ENCODE results near the gene CEP83.

The CEP83 gene

DNA sequence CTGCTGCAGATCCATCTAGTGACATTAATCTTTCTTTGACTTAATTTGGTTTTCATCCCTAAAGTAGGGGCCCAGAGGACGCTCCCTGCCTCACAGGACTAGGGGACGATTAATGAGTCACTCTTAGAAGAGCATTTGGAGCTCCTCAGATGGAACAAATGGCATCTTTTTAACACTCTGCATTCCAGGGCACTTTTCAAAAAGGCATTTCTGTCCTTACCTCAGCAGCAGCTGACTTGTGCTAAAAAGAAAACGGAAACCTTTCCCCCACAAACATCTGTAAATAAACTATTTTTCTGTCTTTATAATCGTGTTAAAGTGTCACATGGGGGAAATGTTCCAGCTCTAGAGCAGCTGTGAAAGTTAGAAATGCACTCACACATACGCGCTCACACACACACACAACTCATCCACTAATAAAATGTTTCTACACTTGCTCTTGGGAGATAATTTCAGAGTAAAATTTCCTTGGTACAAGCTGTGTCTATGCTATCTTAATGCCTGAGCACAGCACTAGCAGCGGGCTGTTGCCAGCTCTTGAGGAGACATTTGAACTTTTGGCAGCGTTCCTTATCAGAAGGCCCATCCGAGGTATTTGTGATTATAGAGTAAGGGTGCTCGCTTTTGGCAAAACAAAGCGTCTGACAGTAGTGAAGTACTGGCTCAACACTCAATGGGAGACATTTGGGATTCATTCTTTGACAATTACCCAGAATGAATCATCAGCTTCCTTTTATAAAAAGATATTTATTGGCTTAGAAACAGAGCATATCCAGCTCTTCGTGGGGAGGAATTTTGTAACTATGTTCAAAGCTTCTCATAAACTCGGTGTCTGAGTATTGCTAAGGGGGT, 170.0 kb downstream of the CEP83 start:
- Histone ChIP-seq H3K27ac (replicated peaks) (no peak overlapping the region), H3K27me3 (ENCODE audit: insufficient read depth, poor library complexity, severe bottlenecking) (no peaks in the 10 kb centered on the region), H3K4me3 (replicated peaks; ENCODE audit: insufficient read depth, low read length) (no peak overlapping the region)
- TF ChIP-seq SPI1 (IDR thresholded peaks at IDR 0.05; ENCODE audit: borderline replicate concordance, low read depth) (no peak), GABPA (IDR thresholded peaks at IDR 0.05; ENCODE audit: low read depth) (no peak), POLR2AphosphoS5 (IDR thresholded peaks at IDR 0.05; ENCODE audit: low read depth) (no peak)
- TF ChIP-seq, protein P1, sequence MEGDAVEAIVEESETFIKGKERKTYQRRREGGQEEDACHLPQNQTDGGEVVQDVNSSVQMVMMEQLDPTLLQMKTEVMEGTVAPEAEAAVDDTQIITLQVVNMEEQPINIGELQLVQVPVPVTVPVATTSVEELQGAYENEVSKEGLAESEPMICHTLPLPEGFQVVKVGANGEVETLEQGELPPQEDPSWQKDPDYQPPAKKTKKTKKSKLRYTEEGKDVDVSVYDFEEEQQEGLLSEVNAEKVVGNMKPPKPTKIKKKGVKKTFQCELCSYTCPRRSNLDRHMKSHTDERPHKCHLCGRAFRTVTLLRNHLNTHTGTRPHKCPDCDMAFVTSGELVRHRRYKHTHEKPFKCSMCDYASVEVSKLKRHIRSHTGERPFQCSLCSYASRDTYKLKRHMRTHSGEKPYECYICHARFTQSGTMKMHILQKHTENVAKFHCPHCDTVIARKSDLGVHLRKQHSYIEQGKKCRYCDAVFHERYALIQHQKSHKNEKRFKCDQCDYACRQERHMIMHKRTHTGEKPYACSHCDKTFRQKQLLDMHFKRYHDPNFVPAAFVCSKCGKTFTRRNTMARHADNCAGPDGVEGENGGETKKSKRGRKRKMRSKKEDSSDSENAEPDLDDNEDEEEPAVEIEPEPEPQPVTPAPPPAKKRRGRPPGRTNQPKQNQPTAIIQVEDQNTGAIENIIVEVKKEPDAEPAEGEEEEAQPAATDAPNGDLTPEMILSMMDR (IDR thresholded peaks at IDR 0.05; ENCODE audit: insufficient read depth, low read length), result no peak
- TF ChIP-seq, protein P2, sequence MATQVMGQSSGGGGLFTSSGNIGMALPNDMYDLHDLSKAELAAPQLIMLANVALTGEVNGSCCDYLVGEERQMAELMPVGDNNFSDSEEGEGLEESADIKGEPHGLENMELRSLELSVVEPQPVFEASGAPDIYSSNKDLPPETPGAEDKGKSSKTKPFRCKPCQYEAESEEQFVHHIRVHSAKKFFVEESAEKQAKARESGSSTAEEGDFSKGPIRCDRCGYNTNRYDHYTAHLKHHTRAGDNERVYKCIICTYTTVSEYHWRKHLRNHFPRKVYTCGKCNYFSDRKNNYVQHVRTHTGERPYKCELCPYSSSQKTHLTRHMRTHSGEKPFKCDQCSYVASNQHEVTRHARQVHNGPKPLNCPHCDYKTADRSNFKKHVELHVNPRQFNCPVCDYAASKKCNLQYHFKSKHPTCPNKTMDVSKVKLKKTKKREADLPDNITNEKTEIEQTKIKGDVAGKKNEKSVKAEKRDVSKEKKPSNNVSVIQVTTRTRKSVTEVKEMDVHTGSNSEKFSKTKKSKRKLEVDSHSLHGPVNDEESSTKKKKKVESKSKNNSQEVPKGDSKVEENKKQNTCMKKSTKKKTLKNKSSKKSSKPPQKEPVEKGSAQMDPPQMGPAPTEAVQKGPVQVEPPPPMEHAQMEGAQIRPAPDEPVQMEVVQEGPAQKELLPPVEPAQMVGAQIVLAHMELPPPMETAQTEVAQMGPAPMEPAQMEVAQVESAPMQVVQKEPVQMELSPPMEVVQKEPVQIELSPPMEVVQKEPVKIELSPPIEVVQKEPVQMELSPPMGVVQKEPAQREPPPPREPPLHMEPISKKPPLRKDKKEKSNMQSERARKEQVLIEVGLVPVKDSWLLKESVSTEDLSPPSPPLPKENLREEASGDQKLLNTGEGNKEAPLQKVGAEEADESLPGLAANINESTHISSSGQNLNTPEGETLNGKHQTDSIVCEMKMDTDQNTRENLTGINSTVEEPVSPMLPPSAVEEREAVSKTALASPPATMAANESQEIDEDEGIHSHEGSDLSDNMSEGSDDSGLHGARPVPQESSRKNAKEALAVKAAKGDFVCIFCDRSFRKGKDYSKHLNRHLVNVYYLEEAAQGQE (IDR thresholded peaks at IDR 0.05; ENCODE audit: insufficient replicate concordance, low read depth), result no peak
- DNase-seq (ENCODE audit: low read depth in 1 of 2, low spot score in 1 of 2), result no peak

DNA sequence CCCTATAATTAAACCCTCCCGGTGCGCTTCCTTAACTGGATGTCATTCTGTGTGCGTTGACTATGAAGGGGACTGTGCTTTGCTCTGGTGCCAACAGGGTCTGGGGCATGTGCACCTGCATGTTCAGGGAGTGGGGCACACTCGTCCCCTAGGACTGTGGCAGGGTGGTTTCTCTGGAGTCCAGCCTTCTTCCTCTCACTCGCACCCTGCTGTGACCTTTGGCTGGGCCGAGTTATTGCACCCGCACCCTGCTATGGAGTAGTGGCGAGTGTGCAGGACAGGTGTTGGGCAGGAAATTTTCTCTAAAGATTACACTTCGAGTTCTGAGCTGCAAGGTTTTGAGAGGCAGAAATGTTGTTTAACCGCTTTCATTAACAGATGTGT, 172.4 kb downstream of the CEP83 start:
- Histone ChIP-seq H3K27ac (replicated peaks) (no peak overlapping the region), H3K27me3 (ENCODE audit: insufficient read depth, poor library complexity, severe bottlenecking) (no peaks in the 10 kb centered on the region), H3K4me3 (replicated peaks; ENCODE audit: insufficient read depth, low read length) (no peak overlapping the region)
- DNase-seq (ENCODE audit: low read depth in 1 of 2, low spot score in 1 of 2), result no peak
- TF ChIP-seq POLR2AphosphoS5 (IDR thresholded peaks at IDR 0.05; ENCODE audit: low read depth), result no peak
- no peak for TF ChIP-seq GABPA (IDR thresholded peaks at IDR 0.05; ENCODE audit: low read depth)
- TF ChIP-seq, protein P2 (IDR thresholded peaks at IDR 0.05; ENCODE audit: insufficient replicate concordance, low read depth), result no peak
- TF ChIP-seq, protein P1 (IDR thresholded peaks at IDR 0.05; ENCODE audit: insufficient read depth, low read length), result no peak
- no peak for TF ChIP-seq SPI1 (IDR thresholded peaks at IDR 0.05; ENCODE audit: borderline replicate concordance, low read depth)

DNA sequence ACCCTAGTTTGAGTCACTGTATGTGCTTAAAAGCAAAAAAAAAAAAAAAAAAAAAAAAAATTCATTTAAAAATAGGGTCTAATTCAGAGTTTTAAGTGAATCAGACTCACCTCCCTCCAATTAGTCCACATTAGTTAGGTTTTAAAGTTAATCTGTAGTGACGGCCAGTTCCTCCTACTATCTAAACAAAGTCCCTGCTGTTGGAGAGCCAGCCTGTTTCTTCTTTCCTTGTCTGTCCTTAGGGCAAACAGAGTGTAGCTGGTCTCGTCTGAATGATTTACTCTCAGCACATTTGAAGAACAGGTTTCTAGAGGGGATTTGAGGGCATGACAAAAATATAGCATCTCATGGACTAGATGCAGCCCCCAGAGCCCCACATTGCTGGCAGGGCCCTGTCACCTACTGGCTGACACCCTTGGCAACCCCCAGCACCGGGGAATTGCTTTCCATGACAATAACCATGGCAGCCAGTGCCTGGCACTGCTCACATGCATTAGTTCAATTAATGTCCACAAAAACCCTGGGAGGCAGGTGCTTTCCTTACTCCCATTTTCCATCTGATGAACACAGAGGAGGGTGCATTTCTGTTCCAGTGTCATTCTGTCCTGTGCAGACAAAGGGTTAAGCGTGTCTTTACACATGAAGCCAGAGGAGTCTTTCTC, 173.0 kb downstream of the CEP83 start:
- no peaks in the 10 kb centered on the region for H3K27me3 ChIP-seq (ENCODE audit: insufficient read depth, poor library complexity, severe bottlenecking)
- no peak for TF ChIP-seq SPI1 (IDR thresholded peaks at IDR 0.05; ENCODE audit: borderline replicate concordance, low read depth)
- TF ChIP-seq, protein P2 (IDR thresholded peaks at IDR 0.05; ENCODE audit: insufficient replicate concordance, low read depth), result no peak
- no peak for TF ChIP-seq POLR2AphosphoS5 (IDR thresholded peaks at IDR 0.05; ENCODE audit: low read depth)
- TF ChIP-seq, protein P1 (IDR thresholded peaks at IDR 0.05; ENCODE audit: insufficient read depth, low read length), result no peak
- TF ChIP-seq GABPA (IDR thresholded peaks at IDR 0.05; ENCODE audit: low read depth), result no peak
- H3K4me3 ChIP-seq (replicated peaks; ENCODE audit: insufficient read depth, low read length), result no peak overlapping the region
- H3K27ac ChIP-seq (replicated peaks), result no peak overlapping the region
- no peak for DNase-seq (ENCODE audit: low read depth in 1 of 2, low spot score in 1 of 2)
